MM.1S (cell line): ENCODE measurements around the gene GNAI3.

ENCODE experiments used
- DNase-seq: peaks from one replicate; pipeline ENCODE4 v3.0.0-alpha.2; 2015
- H2AFZ ChIP-seq: fragments of 300-600 bp; sonication (generic); 2 replicates; pipeline ENCODE4 v1.6.0; 2016; ENCODE audit warnings: antibody characterized with exemption, low read length
- H3F3A ChIP-seq: fragments of 300-600 bp; sonication (generic); 2 replicates; pipeline ENCODE4 v1.6.1; 2016; ENCODE audit warnings: mild to moderate bottlenecking, antibody characterized with exemption, low read length, moderate library complexity, mixed read lengths; ENCODE audit not compliant: insufficient read depth
- H3K27ac ChIP-seq: fragments of 300-600 bp; sonication (generic); 2 replicates; pipeline ENCODE4 v1.5.1; 2016; ENCODE audit warnings: mild to moderate bottlenecking, low read length
- H3K27me3 ChIP-seq: fragments of 300-600 bp; sonication (generic); replicated peaks from 2 replicates; pipeline ENCODE4 v1.6.0; 2016; ENCODE audit warnings: low read length; ENCODE audit not compliant: insufficient read depth
- H3K36me3 ChIP-seq: fragments of 300-600 bp; sonication (generic); replicated peaks from 2 replicates; pipeline ENCODE4 v1.6.1; 2016; ENCODE audit warnings: mild to moderate bottlenecking, low read length, mixed read lengths; ENCODE audit not compliant: insufficient read depth
- H3K4me1 ChIP-seq: fragments of 300-600 bp; sonication (generic); 2 replicates; pipeline ENCODE4 v1.6.1; 2016; ENCODE audit warnings: low read length, mixed read lengths
- H3K4me2 ChIP-seq: fragments of 300-600 bp; sonication (generic); 2 replicates; pipeline ENCODE4 v1.6.0; 2016; ENCODE audit warnings: low read depth, low read length
- H3K4me3 ChIP-seq: fragments of 300-600 bp; sonication (generic); 2 replicates; pipeline ENCODE4 v1.5.1; 2016; ENCODE audit warnings: low read length, mixed read lengths
- H3K79me2 ChIP-seq: fragments of 300-600 bp; sonication (generic); 2 replicates; pipeline ENCODE4 v1.6.1; 2016; ENCODE audit warnings: mixed run types, low read length, mixed read lengths
- H3K9ac ChIP-seq: fragments of 300-600 bp; sonication (generic); 2 replicates; pipeline ENCODE4 v1.6.1; 2016; ENCODE audit warnings: low read length, mixed read lengths
- H3K9me2 ChIP-seq: fragments of 300-600 bp; sonication (generic); replicated peaks from 2 replicates; pipeline ENCODE4 v1.6.1; 2016; ENCODE audit warnings: mild to moderate bottlenecking, low read length, mixed read lengths; ENCODE audit not compliant: insufficient read depth
- H3K9me3 ChIP-seq: fragments of 300-600 bp; sonication (generic); replicated peaks from 2 replicates; pipeline ENCODE4 v1.6.1; 2016; ENCODE audit warnings: mild to moderate bottlenecking, low read length, mixed read lengths; ENCODE audit not compliant: insufficient read depth
- H4K20me1 ChIP-seq: fragments of 300-600 bp; sonication (generic); 2 replicates; pipeline ENCODE4 v1.6.1; 2016; ENCODE audit warnings: mild to moderate bottlenecking, low read length, moderate library complexity, mixed read lengths; ENCODE audit not compliant: insufficient read depth
- EZH2 ChIP-seq: fragments of 300-600 bp; sonication (generic); optimal IDR thresholded peaks from 2 replicates; pipeline ENCODE3; 2017; ENCODE audit warnings: low read depth, mild to moderate bottlenecking, antibody characterized with exemption, low read length, mixed read lengths
- EZH2phosphoT487 ChIP-seq: fragments of 300-600 bp; sonication (generic); IDR thresholded peaks from 2 replicates; pipeline ENCODE4 v1.6.1; 2018; ENCODE audit warnings: antibody characterized with exemption, low read length
- TF ChIP-seq, protein P1 (sequence below): fragments of 300-600 bp; sonication (generic); IDR thresholded peaks from 2 replicates; pipeline ENCODE4 v1.5.1; 2016; ENCODE audit warnings: antibody characterized with exemption, low read length, mixed read lengths

The GNAI3 gene

DNA sequence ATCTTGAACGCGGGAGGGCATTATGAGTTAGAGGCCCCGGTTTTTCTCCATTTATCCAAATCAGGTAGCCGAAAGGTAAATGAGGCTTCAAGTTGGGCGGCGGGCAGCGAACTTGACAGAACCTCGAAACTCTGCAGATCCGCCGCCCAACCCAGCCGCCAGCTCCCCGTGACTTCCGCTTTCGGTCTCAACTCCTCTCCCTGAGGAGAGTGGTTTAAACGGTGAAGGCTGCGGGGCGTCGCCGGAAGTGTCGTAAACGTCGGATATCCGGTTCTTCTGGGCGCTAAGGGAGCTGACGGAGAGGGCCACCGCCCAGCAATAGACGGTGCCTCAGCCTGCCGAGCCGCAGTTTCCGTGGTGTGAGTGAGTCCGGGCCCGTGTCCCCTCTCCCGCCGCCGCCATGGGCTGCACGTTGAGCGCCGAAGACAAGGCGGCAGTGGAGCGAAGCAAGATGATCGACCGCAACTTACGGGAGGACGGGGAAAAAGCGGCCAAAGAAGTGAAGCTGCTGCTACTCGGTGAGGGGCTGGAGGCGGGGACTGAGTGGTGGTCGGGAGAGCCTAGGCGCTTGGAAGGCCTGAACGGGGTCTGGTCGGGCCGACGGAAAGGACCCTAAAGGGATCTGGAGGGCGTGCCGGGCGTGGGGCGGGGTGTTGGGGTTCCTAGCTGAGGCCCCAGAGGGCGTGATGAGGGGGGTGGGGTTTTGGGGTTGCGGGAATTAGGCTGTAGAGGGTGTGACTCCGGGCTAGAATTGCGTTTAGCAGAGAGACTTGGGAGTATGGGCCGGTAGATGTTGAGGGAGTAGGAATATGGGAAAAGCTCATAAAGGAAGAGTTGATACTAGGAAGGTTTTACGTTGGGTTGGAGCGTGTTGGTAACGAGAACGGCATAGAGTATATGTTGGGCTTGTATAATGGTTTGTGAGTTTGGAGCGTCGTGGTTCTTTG is at the start of gene GNAI3:
Gene GNAI3, plus strand, starts transcription at position 295 of the 947 bp plus-strand sequence. Its CDS starts 106 bp downstream, at position 401.
- Histone ChIP-seq H3K36me3 (no peaks in the 10 kb centered on the region), H3K79me2 (peaks cover 63% of the 10 kb centered on the region), H2AFZ (peak within 1 kb of the TSS; percentile 63; the same call in 1 of the 2 replicates), H3K27ac (peak within 1 kb of the TSS; percentile 90), H3K27me3 (no peaks in the 10 kb centered on the region), H3K9ac (peak within 1 kb of the TSS; percentile 81), H4K20me1 (no peaks in the 10 kb centered on the region), H3F3A (peaks cover 12% of the 10 kb centered on the region), H3K4me2 (peak within 1 kb of the TSS; percentile 89), H3K9me2 (no peaks in the 10 kb centered on the region), H3K4me3 (peak within 1 kb of the TSS; percentile 92), H3K9me3 (no peaks in the 10 kb centered on the region), H3K4me1 (peaks cover 6% of the 10 kb centered on the region; the same call in 1 of the 2 replicates)
- TF ChIP-seq EZH2 (no peak), EZH2phosphoT487 (no peak)
- TF ChIP-seq, protein P1, sequence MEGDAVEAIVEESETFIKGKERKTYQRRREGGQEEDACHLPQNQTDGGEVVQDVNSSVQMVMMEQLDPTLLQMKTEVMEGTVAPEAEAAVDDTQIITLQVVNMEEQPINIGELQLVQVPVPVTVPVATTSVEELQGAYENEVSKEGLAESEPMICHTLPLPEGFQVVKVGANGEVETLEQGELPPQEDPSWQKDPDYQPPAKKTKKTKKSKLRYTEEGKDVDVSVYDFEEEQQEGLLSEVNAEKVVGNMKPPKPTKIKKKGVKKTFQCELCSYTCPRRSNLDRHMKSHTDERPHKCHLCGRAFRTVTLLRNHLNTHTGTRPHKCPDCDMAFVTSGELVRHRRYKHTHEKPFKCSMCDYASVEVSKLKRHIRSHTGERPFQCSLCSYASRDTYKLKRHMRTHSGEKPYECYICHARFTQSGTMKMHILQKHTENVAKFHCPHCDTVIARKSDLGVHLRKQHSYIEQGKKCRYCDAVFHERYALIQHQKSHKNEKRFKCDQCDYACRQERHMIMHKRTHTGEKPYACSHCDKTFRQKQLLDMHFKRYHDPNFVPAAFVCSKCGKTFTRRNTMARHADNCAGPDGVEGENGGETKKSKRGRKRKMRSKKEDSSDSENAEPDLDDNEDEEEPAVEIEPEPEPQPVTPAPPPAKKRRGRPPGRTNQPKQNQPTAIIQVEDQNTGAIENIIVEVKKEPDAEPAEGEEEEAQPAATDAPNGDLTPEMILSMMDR = no peak
- peak; percentile 92 for DNase-seq

DNA sequence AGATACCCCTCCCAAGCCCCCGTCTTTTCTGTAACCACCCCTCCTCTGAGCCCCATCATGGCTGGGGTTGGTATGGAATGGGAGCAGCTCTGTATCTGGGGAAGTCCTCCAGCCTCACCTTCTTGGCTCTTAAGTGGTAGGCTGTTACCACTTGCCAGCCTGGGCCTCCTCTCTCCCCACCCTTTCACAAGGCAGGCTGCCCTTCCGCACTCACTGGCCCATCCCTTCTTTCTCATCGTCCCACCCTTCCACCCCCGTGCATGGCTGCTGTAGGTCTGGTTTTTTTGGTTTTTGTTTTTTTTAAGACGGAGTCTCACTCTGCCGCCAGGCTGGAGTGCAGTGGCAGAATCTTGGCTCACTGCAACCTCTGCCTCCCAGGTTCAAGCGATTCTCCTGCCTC is 49.3 kb upstream of the GNAI3 start:
- Histone ChIP-seq H3K27ac (no peak overlapping the region), H2AFZ (no peak overlapping the region), H4K20me1 (no peaks in the 10 kb centered on the region), H3K4me2 (no peak overlapping the region), H3K36me3 (no peaks in the 10 kb centered on the region), H3K9me3 (no peaks in the 10 kb centered on the region), H3K9me2 (no peaks in the 10 kb centered on the region), H3K9ac (no peak overlapping the region), H3K4me1 (no peaks in the 10 kb centered on the region), H3K79me2 (peaks cover 3% of the 10 kb centered on the region; the same call in 1 of the 2 replicates), H3F3A (no peaks in the 10 kb centered on the region), H3K4me3 (no peak overlapping the region), H3K27me3 (no peaks in the 10 kb centered on the region)
- no peak for DNase-seq
- TF ChIP-seq, protein P1 = no peak
- TF ChIP-seq EZH2phosphoT487 = no peak

DNA sequence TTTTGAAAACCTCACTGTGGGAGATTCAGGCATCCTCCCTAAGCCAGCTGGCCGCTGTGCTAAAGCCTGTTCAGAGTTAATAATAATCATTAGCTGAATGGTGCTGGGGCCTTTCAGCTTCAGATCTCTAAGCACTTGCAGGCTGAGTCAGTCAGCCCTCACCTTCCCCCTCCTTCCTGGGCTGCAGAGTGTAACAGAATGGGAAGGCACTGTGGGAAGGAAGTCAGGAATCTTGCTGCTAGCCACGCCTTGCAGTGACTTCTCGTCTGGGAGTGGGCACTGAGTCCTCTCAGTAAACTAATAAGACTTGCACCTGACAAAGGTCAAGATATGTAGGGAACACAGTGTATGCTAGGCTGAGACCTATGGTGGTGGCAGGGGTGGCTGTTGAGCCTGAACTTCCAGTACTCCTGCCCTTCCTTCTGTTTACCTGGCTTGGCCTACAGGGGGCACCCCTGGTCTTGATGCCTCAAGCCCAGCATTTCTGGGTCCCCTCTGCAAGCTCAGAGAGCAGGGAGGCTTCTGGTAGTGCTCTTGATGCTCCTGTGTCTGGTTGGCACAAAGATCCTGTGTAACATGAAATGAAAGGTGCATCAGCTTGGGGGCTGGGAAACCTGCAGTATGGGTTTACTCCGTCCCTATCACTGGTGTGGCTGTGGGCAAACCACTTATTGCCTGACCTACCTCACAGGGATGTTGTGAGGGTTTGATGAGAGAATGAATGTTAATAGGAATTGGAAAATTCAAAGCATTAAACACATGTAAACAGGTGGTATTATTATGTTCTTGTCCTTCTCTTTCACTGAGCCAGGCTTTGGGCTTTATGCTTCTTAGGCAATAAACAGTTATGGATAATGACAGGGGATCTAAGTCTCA is 48.5 kb upstream of the GNAI3 start:
- Histone ChIP-seq H3K9me2 (no peaks in the 10 kb centered on the region), H3K79me2 (peaks cover 2% of the 10 kb centered on the region; the same call in 1 of the 2 replicates), H3K27ac (no peak overlapping the region), H3K9ac (no peak overlapping the region), H3K4me2 (no peak overlapping the region), H2AFZ (no peak overlapping the region), H3K36me3 (no peaks in the 10 kb centered on the region), H3K27me3 (no peaks in the 10 kb centered on the region), H3K9me3 (no peaks in the 10 kb centered on the region), H3K4me1 (no peaks in the 10 kb centered on the region), H3K4me3 (no peak overlapping the region), H3F3A (no peaks in the 10 kb centered on the region), H4K20me1 (no peaks in the 10 kb centered on the region)
- TF ChIP-seq, protein P1 = peak; percentile 30
- TF ChIP-seq EZH2phosphoT487 = no peak
- peak; percentile 31 for DNase-seq
